Skin epidermis (tissue), 12 donors: Measurements from ENCODE around the gene MED12L.
"Not testable (repeated sequence)": the region's sequence is repeated elsewhere in the genome, so short reads cannot be mapped to it uniquely, and the experiment has no call there.

ENCODE experiments used
- H3K27ac ChIP-seq, 21 experiments: fragments of 200-600 bp; sonication (generic) in 11 of 21; one replicate each; pipeline ENCODE4 v1.5.0; 2020; ENCODE audit warnings: mild to moderate bottlenecking in 3 of 21, inconsistent platforms in 2 of 21, moderate library complexity in 2 of 21
- H3K4me3 ChIP-seq, 7 experiments: fragments of 200-600 bp; sonication (generic) in 2 of 7; one replicate each; pipeline ENCODE4 v1.5.0; 2020; ENCODE audit warnings: inconsistent platforms in 2 of 7, mild to moderate bottlenecking in 2 of 7, moderate library complexity in 1 of 7

The MED12L gene

GRCh38 chr3:151085227-151085888, at the start of gene MED12L:
Gene MED12L, plus strand, starts transcription at chr3:151085664. Its CDS starts 1,263 bp downstream, at chr3:151086927.
- Histone ChIP-seq H3K27ac (peak within 1 kb of the TSS in 1 of 21 experiments; percentile 23), H3K4me3 (peak within 1 kb of the TSS; percentile 22 to 62 (median 51))

GRCh38 chr3:151037746-151038477, 47.6 kb upstream of the MED12L start:
- Histone ChIP-seq H3K4me3 (no peak overlapping the region), H3K27ac (no peak overlapping the region)

- H3K27ac ChIP-seq = no peak overlapping the region
- H3K4me3 ChIP-seq = no peak overlapping the region
These were observed 40.8 kb upstream of the MED12L start for GRCh38 chr3:151044706-151045105.

- Histone ChIP-seq H3K27ac (no peak overlapping the region), H3K4me3 (no peak overlapping the region)
These were observed 37.8 kb upstream of the MED12L start for GRCh38 chr3:151047636-151048035.

DNA sequence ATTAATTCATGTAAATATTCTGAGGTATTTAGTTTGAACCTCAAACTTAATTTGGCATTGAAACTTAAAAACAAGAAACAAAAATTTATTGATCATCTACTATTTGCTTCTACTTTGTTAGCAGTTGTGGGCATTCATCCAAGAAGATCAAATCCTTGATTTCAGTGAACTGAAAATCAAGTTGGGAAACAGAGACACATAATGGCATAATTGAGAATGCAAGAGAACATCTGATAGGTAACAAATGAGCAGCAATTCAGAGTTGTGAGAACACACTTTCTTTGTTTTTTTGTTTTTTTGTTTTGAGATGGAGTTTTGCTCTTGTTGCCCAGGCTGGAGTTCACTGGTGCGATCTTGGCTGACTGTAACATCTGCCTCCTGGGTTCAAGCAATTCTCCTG, 33.9 kb upstream of the MED12L start:
- no peak overlapping the region for H3K4me3 ChIP-seq
- no peak overlapping the region for H3K27ac ChIP-seq

DNA sequence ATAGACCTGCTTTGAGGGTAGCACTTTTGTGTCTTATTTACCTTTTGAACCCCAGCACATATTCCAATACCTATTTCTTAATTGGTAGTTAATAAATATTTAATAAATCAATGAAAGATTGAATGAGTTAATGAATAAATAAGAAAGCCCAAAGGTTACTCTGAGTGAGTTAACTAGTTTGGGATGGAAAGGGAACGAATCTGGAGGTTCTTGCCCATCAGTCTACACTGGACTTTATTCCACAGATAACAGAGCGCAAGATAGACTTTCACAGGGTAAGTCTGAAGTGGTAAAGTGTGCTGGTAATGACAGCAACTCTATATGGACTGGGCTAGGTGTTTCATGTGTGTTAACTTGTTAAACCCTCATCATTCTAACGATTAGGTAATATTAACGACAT, 33.1 kb upstream of the MED12L start:
- H3K27ac ChIP-seq = no peak overlapping the region
- no peak overlapping the region for H3K4me3 ChIP-seq

DNA sequence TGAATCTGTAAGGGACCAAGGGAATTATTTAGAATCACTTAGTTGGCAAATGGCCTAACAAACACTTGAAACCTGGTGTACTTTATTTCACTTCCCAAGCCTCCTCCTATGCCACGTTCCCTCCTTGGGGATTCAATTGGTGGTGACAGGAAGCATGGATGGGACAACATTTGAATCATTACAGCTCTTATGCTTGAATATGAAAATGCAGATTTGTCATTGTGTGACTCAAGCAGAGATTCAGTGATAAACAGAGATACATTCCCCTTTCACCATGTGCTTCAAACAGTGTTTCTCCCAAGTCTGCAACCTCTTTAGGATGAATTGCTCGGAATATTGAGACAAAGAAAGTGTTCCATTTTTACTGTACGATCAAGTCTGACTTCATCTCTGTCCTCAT, 32.7 kb upstream of the MED12L start:
- H3K27ac ChIP-seq = no peak overlapping the region

DNA sequence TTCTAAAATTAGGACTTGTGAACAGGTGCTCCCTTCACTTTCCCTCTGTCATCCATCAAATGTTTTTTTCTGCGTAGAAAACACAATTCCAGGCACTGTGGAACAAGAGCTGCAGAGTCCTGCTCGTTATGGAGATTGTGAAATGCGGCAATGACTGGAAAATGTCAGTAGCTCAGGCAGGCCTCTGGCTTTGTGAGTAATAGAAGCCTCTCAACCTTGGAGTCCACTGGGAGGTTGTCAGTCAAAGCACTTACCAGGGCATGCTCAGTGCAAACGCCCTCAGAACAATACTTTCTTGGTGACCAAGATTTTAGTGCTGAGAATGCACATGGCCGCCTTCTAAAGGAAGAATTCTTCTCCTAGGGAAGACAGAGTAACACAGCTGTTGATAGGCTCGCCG, 26.7 kb upstream of the MED12L start:
- Histone ChIP-seq H3K4me3 (no peak overlapping the region), H3K27ac (no peak overlapping the region)

More for the DNA sequence above, 32.7 kb upstream of the MED12L start:
- H3K4me3 ChIP-seq = no peak overlapping the region

GRCh38 chr3:151062611-151063010, 22.9 kb upstream of the MED12L start:
- Histone ChIP-seq H3K27ac (no peak overlapping the region), H3K4me3 (no peak overlapping the region)

- H3K27ac ChIP-seq = no peak overlapping the region
- no peak overlapping the region for H3K4me3 ChIP-seq
These were observed 18.3 kb upstream of the MED12L start for GRCh38 chr3:151067158-151067557.

GRCh38 chr3:151072842-151073241, 12.6 kb upstream of the MED12L start:
- H3K4me3 ChIP-seq, H3K27ac ChIP-seq: not testable (repeated sequence)

GRCh38 chr3:151074256-151074655, 11.2 kb upstream of the MED12L start:
- no peak overlapping the region for H3K4me3 ChIP-seq
- no peak overlapping the region for H3K27ac ChIP-seq

- H3K27ac ChIP-seq = no peak overlapping the region
- no peak overlapping the region for H3K4me3 ChIP-seq
These were observed 9.4 kb upstream of the MED12L start for GRCh38 chr3:151075869-151076562.

- no peak overlapping the region for H3K27ac ChIP-seq
- H3K4me3 ChIP-seq = no peak overlapping the region
These were observed 8.8 kb upstream of the MED12L start for GRCh38 chr3:151076626-151077025.

GRCh38 chr3:151081082-151081481, 4.4 kb upstream of the MED12L start:
- not testable (repeated sequence) for H3K4me3 ChIP-seq

GRCh38 chr3:151082880-151083838, 2.3 kb upstream of the MED12L start:
- no peak overlapping the region for H3K27ac ChIP-seq
- H3K4me3 ChIP-seq = no peak overlapping the region

More at GRCh38 chr3:151081082-151081481, 4.4 kb upstream of the MED12L start:
- H3K27ac ChIP-seq = not testable (repeated sequence)

- Histone ChIP-seq H3K27ac (no peak overlapping the region), H3K4me3 (peak overlapping the region; percentile 22 to 62 (median 51))
These were observed 604 bp upstream of the MED12L start for GRCh38 chr3:151084893-151085226.

DNA sequence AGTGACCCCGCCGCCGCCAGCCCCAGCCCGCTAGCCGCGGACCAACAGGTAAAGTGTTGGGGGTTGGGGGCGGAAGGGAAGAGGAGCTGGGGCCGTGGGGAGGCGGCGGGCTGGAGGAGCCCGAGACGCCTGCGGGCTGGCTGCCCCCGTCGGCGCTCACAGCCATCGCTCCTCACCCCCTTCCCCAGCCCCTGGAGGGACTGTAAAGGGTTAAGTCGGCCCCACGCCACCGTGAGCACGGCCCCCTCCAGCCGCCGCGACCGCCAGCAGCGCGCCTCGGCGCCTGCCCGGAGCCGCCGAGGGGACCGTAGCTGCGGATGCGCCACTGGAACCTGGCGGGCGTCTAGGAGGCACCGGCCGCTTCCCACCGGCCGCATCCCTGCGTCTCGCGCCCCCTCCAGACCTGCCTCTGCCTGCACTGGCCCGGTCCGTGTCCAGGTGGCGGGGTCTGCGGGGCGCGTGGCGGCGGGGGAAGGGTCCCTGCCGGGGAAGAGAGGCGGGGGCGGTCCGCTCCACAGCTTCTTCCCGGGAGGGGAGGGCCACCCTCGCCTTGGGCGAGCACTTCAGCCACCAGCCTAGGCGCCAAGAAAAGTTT, 522 bp downstream of the MED12L start:
- Histone ChIP-seq H3K27ac (peak overlapping the region in 1 of 21 experiments; percentile 23), H3K4me3 (peak overlapping the region; percentile 22 to 62 (median 51))
